Activated CD4-positive, alpha-beta T cell treated with anti-CD3 and anti-CD28 coated beads, Interleukin-2, amount 10 ng/mL, durations not matched to agents 7 days and 5 days (primary cell): ENCODE measurements around the gene SLC22A12. TPM values are rescaled to one million over a fixed set of nuclear protein-coding genes. Genes with fewer than 3 reads are reported as not detected.
A peak's percentile ranks its signal among the peaks of the same experiment; 100 is the strongest.

Source experiments
- CTCF ChIA-PET: fragments of 350-600 bp; sonication (Branson Sonifier 250); formaldehyde crosslinking; loops from one replicate; lab custom pipeline; 2021; ENCODE audit warnings: antibody characterized with exemption; lab: Charles Lee
- POLR2A ChIA-PET: fragments of 350-600 bp; sonication (Branson Sonifier 250); formaldehyde crosslinking; loops from one replicate; lab custom pipeline; 2021; ENCODE audit warnings: antibody characterized with exemption; lab: Charles Lee
- DNase-seq: peaks from one replicate; pipeline ENCODE4 v3.0.0-alpha.2; 2020
- H3K27ac Mint-ChIP-seq: one replicate; pipeline ENCODE4 v1.8.0; 2021; ENCODE audit warnings: mild to moderate bottlenecking, moderate library complexity, mixed read lengths
- H3K27me3 Mint-ChIP-seq: one replicate; pipeline ENCODE4 v1.8.0; 2021; ENCODE audit warnings: mixed read lengths
- H3K36me3 Mint-ChIP-seq: one replicate; pipeline ENCODE4 v1.8.0; 2021; ENCODE audit warnings: low read depth, mixed read lengths
- H3K4me1 Mint-ChIP-seq: one replicate; pipeline ENCODE4 v1.8.0; 2021; ENCODE audit warnings: mixed read lengths
- H3K4me3 Mint-ChIP-seq: one replicate; pipeline ENCODE4 v1.8.0; 2021; ENCODE audit warnings: mild to moderate bottlenecking, moderate library complexity, mixed read lengths
- H3K9me3 Mint-ChIP-seq: one replicate; pipeline ENCODE4 v1.8.0; 2021; ENCODE audit warnings: mixed read lengths
- total RNA-seq, 2 experiments: library from RNA; stranded (reverse); gene quantifications; one replicate each; pipeline ENCODE4 v1.2.3, GENCODE V29; 2021

Gene SLC22A12
- total RNA-seq, 2 experiments from 2014 or later = not detected

- peaks cover 15% of the 10 kb centered on the region for H3K4me1 Mint-ChIP-seq
- H3K27me3 Mint-ChIP-seq = no peaks in the 10 kb centered on the region
- no peaks in the 10 kb centered on the region for H3K9me3 Mint-ChIP-seq
- POLR2A ChIA-PET = no interaction called here
- CTCF ChIA-PET = no interaction called here
- DNase-seq = no peak
- no peaks in the 10 kb centered on the region for H3K36me3 Mint-ChIP-seq
- no peak overlapping the region for H3K4me3 Mint-ChIP-seq
- no peak overlapping the region for H3K27ac Mint-ChIP-seq
These were observed 41.2 kb downstream of the SLC22A12 start for GRCh38 chr11:64632237-64632636.

- no peaks in the 10 kb centered on the region for H3K27me3 Mint-ChIP-seq
- H3K36me3 Mint-ChIP-seq = no peaks in the 10 kb centered on the region
- POLR2A ChIA-PET = no interaction called here
- H3K9me3 Mint-ChIP-seq = no peaks in the 10 kb centered on the region
- no peak overlapping the region for H3K27ac Mint-ChIP-seq
- H3K4me3 Mint-ChIP-seq = no peak overlapping the region
- peaks cover 15% of the 10 kb centered on the region for H3K4me1 Mint-ChIP-seq
- CTCF ChIA-PET = no interaction called here
- no peak for DNase-seq
These were observed 41.6 kb downstream of the SLC22A12 start for GRCh38 chr11:64632654-64633053.

GRCh38 chr11:64633555-64634159 is 42.6 kb downstream of the SLC22A12 start:
- Mint-ChIP-seq H3K4me1 (peaks cover 15% of the 10 kb centered on the region), H3K4me3 (no peak overlapping the region), H3K9me3 (no peaks in the 10 kb centered on the region), H3K27me3 (no peaks in the 10 kb centered on the region), H3K27ac (peak overlapping the region; percentile 34), H3K36me3 (no peaks in the 10 kb centered on the region)
- CTCF ChIA-PET = interaction anchor here (2.6 kb wide), 1 partner anchor 17 kb away, joined by 10 read pairs; no protein-coding TSS in a partner anchor
- no peak for DNase-seq
- POLR2A ChIA-PET = no interaction called here

- H3K4me1 Mint-ChIP-seq = peaks cover 15% of the 10 kb centered on the region
- H3K27ac Mint-ChIP-seq = no peak overlapping the region
- ChIA-PET CTCF (no interaction called here), POLR2A (no interaction called here)
- H3K27me3 Mint-ChIP-seq = no peaks in the 10 kb centered on the region
- DNase-seq = no peak
- H3K36me3 Mint-ChIP-seq = no peaks in the 10 kb centered on the region
- no peak overlapping the region for H3K4me3 Mint-ChIP-seq
- no peaks in the 10 kb centered on the region for H3K9me3 Mint-ChIP-seq
These were observed 46.5 kb downstream of the SLC22A12 start for GRCh38 chr11:64637334-64638017.

- CTCF ChIA-PET = no interaction called here
These were observed 47.1 kb downstream of the SLC22A12 start for GRCh38 chr11:64638018-64638665.

GRCh38 chr11:64638829-64639228 is 47.8 kb downstream of the SLC22A12 start:
- no peak overlapping the region for H3K4me3 Mint-ChIP-seq
- ChIA-PET CTCF (interaction anchor here (1.0 to 1.7 kb wide), 2 partner anchors 11 to 19 kb away, joined by 3 to 5 read pairs; no protein-coding TSS in a partner anchor), POLR2A (no interaction called here)
- peaks cover 8% of the 10 kb centered on the region for H3K4me1 Mint-ChIP-seq
- H3K27me3 Mint-ChIP-seq = peaks cover 1% of the 10 kb centered on the region
- H3K36me3 Mint-ChIP-seq = no peaks in the 10 kb centered on the region
- no peak for DNase-seq
- H3K9me3 Mint-ChIP-seq = no peaks in the 10 kb centered on the region
- H3K27ac Mint-ChIP-seq = no peak overlapping the region

More at GRCh38 chr11:64638018-64638665, 47.1 kb downstream of the SLC22A12 start:
- H3K36me3 Mint-ChIP-seq = no peaks in the 10 kb centered on the region
- peaks cover 15% of the 10 kb centered on the region for H3K4me1 Mint-ChIP-seq
- no peak for DNase-seq
- no peaks in the 10 kb centered on the region for H3K9me3 Mint-ChIP-seq
- H3K4me3 Mint-ChIP-seq = no peak overlapping the region
- POLR2A ChIA-PET = no interaction called here
- no peak overlapping the region for H3K27ac Mint-ChIP-seq
- H3K27me3 Mint-ChIP-seq = no peaks in the 10 kb centered on the region

GRCh38 chr11:64639885-64640284 is 48.9 kb downstream of the SLC22A12 start:
- H3K27me3 Mint-ChIP-seq = peaks cover 12% of the 10 kb centered on the region
- no peak overlapping the region for H3K27ac Mint-ChIP-seq
- no peak overlapping the region for H3K4me3 Mint-ChIP-seq
- H3K4me1 Mint-ChIP-seq = no peaks in the 10 kb centered on the region
- no peaks in the 10 kb centered on the region for H3K36me3 Mint-ChIP-seq
- CTCF ChIA-PET = interaction anchor here (1.7 kb wide), 1 partner anchor 9 kb away, joined by 5 read pairs; no protein-coding TSS in a partner anchor
- POLR2A ChIA-PET = no interaction called here
- H3K9me3 Mint-ChIP-seq = no peaks in the 10 kb centered on the region
- no peak for DNase-seq

GRCh38 chr11:64641596-64642417 is 50.8 kb downstream of the SLC22A12 start:
- POLR2A ChIA-PET = no interaction called here
- no peak overlapping the region for H3K4me3 Mint-ChIP-seq
- H3K9me3 Mint-ChIP-seq = no peaks in the 10 kb centered on the region
- no peaks in the 10 kb centered on the region for H3K4me1 Mint-ChIP-seq
- H3K27me3 Mint-ChIP-seq = peaks cover 29% of the 10 kb centered on the region
- no peak overlapping the region for H3K27ac Mint-ChIP-seq
- CTCF ChIA-PET = no interaction called here
- DNase-seq = no peak
- no peaks in the 10 kb centered on the region for H3K36me3 Mint-ChIP-seq

- DNase-seq = no peak
- H3K4me1 Mint-ChIP-seq = no peaks in the 10 kb centered on the region
- no peak overlapping the region for H3K4me3 Mint-ChIP-seq
- CTCF ChIA-PET = no interaction called here
- POLR2A ChIA-PET = no interaction called here
- no peaks in the 10 kb centered on the region for H3K9me3 Mint-ChIP-seq
- H3K36me3 Mint-ChIP-seq = no peaks in the 10 kb centered on the region
- peaks cover 29% of the 10 kb centered on the region for H3K27me3 Mint-ChIP-seq
- H3K27ac Mint-ChIP-seq = no peak overlapping the region
These were observed 51.4 kb downstream of the SLC22A12 start for GRCh38 chr11:64642418-64642735.

- peaks cover 29% of the 10 kb centered on the region for H3K27me3 Mint-ChIP-seq
- no peaks in the 10 kb centered on the region for H3K9me3 Mint-ChIP-seq
- ChIA-PET POLR2A (no interaction called here), CTCF (no interaction called here)
- no peak for DNase-seq
- H3K27ac Mint-ChIP-seq = no peak overlapping the region
- H3K36me3 Mint-ChIP-seq = no peaks in the 10 kb centered on the region
- no peak overlapping the region for H3K4me3 Mint-ChIP-seq
- no peaks in the 10 kb centered on the region for H3K4me1 Mint-ChIP-seq
These were observed 51.8 kb downstream of the SLC22A12 start for GRCh38 chr11:64642871-64643255.

- Mint-ChIP-seq H3K27ac (no peak overlapping the region), H3K4me1 (no peaks in the 10 kb centered on the region), H3K36me3 (no peaks in the 10 kb centered on the region), H3K27me3 (peaks cover 29% of the 10 kb centered on the region), H3K4me3 (no peak overlapping the region), H3K9me3 (no peaks in the 10 kb centered on the region)
- POLR2A ChIA-PET = no interaction called here
- CTCF ChIA-PET = interaction anchor here (1.6 kb wide), 1 partner anchor 194 kb away, joined by 3 read pairs; no protein-coding TSS in a partner anchor
- no peak for DNase-seq
These were observed 52.3 kb downstream of the SLC22A12 start for GRCh38 chr11:64643256-64643881.

- no peak for DNase-seq
- Mint-ChIP-seq H3K4me1 (no peaks in the 10 kb centered on the region), H3K9me3 (no peaks in the 10 kb centered on the region), H3K36me3 (no peaks in the 10 kb centered on the region), H3K27me3 (peaks cover 29% of the 10 kb centered on the region), H3K27ac (no peak overlapping the region), H3K4me3 (no peak overlapping the region)
- CTCF ChIA-PET = interaction anchor here (0.8 to 1.6 kb wide), 3 partner anchors 9 to 195 kb away, joined by 3 read pairs; no protein-coding TSS in a partner anchor
- POLR2A ChIA-PET = no interaction called here
These were observed 53.1 kb downstream of the SLC22A12 start for GRCh38 chr11:64643920-64644646.
